GM04503 (cell line): ENCODE data around the gene ANTXR2.

ENCODE experiments used
- DNase-seq: peaks from one replicate; pipeline ENCODE4 v3.0.0-alpha.2; 2012; ENCODE audit warnings: low read depth

The ANTXR2 gene

DNA sequence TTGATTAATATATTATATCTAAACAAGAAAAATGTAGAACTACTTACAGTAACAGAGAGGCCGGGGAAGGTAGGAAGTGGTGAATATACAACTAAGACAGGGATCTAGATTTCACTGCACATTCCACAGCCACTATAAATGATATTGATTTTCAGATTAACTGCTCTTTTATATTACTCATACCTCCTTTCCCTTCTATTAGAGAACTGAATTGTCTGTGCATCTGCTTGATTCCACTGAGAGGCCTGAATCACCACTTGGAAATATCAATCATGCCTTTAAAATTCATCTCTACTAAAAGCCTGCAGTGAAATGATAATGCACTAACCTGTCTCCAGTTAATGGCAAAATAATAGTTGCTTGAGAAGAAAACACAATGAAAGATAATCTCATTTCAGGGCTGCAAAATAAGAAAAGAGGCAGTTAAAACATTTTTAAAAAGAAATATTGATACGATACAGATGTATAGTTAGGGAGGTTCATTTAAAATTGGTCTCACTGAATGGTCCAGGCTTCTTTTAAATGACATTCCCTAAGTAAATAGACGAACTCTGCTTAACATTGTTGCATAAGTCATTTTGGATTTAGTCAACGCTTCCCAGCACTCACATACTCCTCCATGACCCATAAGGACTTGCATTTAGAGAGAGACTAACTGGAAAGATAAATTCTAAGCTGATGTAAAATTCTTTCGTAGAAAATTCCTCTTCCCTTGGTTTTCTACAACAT is 3.8 kb downstream of the ANTXR2 start:
- DNase-seq: no peak

DNA sequence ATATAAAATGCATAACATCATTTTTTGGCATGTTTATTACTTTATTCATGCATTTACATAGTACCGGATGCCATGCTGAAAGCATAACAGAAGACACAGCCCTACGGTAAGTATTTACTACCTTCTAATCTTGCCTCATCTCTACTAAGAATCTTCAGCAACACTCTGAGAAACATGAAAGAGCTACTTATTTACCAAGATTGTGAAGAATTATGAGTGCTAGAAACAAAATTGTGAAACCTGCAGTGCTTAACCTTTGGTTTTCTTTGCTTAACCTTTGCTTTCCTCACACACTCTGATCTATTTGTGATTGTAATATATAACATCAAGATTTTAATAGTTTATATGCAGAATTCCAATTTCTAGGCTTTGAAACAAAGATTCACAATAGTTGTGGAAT is 7.4 kb downstream of the ANTXR2 start:
- DNase-seq: no peak

DNA sequence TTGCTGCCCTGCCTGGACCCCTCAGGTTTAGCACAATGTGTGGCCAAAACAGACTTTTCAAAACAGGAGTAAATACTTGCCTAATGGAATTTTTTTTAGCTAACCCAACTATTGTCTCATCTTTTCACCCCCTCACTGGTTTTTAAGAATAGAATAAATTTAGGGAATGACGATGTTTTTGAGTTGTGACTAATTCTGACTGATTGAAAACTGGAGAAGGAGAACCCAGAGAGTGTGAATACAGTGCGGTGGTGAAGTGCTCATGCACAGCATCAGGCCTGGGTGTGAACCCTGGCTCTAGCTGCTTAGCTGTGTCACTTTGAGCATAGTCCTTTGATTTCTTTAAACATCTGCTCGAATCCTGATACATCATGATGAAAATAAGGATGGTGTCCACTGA is 10.5 kb downstream of the ANTXR2 start:
- DNase-seq: no peak

DNA sequence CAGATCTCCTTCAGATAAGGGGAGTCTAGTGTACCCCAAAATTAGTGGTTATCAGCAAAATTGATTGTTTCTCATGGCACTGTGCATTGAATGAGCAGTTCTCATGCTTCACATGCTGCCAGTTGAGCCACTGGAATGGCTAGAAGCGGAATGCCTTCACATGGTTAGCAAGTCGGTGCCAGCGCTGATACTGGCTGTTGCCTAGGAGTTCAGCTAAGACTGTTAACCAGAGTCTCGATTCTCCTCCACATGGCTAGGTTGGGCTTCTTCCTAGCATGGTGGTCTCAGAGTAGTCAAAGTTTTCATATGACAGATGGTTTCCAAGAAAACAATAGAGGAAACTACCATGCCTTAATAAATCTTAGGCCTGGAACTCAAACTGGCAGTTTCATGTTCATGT is 12.2 kb downstream of the ANTXR2 start:
- DNase-seq: no peak

DNA sequence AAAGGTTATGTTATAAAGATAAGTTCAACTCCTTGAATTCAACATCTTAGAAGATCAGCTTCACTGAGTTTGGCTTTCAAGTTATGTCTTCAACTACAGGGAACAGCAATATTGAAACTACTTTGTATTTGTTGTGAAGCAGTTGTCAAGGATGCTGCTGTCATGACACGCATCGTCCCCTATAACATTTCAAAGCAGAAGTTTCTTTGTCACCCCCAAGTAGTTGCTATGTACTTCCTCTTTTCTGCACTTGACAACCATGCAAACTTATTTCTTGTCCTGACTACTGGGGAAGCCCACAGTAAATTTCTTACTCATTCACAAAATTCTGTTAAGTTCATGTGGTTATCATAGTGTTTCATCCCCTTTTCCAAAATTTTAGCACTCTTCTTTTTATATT is 14.3 kb downstream of the ANTXR2 start:
- no peak for DNase-seq

DNA sequence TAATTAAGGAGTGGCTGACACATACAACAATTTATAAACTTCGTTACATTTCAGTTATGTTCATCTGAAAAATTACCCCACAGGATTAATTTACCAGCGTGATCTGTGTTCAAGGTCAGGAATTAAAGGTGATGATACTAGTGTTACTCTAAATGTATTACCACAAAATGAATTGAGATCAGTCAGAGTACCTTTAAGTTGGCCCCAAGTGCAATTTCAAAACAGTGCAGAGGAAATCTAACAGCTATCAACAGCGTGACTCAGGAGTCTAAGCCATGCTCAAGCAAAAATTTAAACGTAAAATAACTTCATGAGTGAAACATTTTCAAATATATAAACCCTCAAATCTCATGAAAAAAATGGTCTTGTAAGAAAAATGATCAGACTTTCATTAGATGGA is 18.7 kb downstream of the ANTXR2 start:
- DNase-seq: no peak

DNA sequence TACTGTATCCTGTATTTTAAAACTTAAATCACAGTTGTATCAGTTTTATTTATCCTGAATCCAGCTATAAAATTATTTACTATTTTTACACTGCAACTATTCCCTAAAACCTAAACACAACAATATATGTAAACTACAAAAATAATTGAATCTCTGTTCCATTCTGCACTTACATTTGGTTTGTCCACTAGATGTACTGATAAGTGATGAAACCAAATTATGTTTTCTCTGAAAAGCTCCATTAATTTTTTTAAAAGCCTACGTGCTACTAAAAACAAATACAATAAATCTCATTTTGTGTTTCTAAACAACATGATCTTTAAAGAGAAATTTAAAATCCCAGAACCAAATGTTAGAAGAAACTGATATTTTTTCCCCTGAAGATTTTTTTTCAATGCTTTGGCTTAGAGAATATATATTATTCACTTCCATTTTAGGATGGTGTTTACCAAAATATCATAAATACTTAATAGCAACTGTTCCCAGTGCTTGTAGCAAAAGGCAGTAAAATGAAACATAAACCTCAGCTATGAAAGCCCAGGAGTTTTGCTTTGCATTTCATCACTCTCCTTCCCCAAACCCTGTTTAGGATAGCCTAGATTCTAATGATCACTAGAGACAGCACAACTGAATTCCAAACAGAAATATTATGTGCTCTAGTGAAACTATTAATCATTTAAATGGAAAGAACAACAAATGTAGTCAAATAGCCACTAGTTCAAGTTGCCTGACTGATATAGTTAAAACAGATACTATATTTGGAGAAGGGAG is 19.7 kb downstream of the ANTXR2 start:
- DNase-seq: no peak

DNA sequence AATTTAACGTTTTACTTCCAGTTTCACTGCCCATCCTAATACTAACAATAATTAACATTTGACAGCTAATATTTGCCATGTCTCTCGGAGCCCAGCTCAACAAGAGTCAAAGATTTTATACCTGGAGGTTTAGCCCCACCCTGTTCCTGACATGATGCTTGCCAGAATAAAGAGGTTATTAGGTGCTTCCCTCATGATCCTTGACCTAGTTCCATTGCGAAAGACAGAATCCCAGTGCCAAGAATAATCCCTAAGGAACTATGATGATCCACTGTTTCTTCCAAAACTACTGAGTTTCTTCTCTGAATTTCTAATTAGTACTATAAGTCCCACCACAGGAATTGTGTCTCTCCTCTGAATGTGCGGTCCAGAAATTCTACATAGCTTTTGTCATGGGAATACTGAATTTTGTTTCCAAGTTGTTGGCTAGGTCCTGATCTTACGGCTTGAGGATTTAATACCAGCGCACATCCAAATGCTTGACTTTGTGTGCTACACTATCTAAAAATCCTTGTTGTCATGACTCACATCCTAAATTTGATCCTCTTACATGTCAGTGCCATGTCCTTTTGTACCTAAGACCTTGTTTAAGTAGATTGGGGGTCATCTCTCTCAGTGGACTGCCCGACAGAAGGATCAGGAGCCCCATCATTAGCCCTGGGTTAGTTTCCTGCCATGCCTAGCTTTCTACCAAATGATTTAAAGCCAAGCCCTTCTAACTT is 23.1 kb downstream of the ANTXR2 start:
- DNase-seq: no peak

DNA sequence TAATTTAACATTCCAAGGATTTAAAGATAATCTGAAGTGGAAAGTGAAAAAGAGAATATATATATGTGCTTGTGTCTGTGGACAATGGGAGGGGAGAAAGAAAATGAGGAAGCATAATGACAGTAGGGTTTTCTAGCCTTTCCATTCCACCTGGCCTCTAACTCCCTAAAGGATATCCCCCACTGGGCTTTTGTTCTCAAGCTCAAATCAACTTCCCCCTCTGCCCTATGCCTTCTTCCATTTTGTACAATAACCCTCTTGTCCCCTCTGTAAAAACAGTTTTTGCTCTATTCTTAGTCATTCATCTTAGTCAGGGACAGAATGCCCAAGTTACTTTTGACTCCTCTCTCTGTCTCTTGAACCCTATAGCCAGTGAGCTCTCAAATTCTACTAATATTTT is 23.6 kb downstream of the ANTXR2 start:
- DNase-seq: no peak

DNA sequence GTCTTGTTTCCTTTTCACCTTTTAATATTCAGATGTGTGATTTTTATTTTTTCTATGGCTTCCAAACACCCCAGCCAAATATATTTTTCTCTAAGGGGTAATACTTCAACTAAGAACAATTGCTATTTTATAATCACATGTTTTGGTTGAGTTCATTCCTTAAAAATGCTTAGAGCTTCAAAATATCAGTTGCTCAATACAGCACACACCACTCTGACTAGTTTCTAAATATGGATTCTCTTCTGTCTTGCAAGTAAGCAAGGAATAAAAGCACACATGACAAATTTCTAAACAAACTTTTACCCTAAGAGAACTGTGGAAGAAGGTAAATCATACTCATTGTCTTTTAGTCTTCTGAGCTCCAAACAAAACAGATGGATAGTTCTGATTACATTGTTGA is 27.2 kb downstream of the ANTXR2 start:
- DNase-seq: peak; percentile 52

DNA sequence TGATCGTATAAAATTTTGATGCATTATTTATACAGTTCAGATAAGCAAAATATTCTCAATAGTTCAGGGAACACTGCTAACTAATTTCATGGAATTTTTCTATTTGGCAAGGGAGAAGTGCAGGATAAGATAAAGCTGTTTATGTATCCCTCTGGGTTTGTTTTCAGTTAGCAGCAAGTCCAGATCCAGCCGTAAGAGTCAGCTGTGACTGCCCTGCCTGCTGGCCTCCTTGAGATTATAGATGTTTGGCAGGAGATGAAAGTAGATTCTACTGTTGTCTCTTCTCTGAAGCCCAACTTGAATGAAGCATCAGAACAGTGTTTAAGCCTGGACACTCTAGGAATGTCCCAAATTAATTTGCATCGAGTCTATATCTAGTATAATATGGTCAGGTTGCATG is 29.5 kb downstream of the ANTXR2 start:
- DNase-seq: no peak

DNA sequence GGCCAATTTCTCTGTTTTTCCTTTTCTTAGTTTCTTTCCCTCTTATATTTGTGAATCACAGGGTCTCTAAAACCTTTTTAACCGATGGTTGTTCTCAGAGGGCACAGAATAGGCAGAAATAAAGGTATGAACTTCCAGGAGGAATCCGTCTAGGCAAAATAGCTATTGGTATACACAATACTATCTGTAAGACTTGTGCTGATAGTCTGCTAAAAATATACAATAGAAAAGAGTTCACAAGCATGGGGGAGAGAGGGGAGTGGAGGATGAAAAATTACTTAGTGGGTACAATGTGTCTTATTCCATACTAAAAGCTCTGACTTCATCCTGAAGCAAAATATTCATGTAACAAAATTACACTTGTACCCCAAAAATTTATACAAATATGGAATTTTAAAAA is 30.2 kb downstream of the ANTXR2 start:
- DNase-seq: no peak

DNA sequence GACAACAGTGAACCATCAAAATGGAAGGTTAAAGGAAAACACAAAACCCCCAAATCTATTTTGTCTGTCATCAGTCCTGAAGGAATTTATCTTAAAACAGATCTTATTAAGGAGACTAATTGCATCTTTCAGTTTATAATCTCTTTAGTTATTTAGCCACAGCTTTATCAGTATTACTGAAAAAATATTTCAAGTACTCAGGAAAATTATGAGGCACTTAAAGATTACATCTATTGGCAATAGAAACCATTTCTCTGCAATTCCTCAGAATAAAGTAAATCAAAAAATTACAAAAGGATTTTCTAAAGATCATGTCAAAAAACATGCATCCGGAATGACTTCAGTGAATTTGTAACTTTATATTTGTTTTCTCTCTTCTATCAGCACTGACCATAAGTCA is 35.2 kb downstream of the ANTXR2 start:
- DNase-seq: no peak

DNA sequence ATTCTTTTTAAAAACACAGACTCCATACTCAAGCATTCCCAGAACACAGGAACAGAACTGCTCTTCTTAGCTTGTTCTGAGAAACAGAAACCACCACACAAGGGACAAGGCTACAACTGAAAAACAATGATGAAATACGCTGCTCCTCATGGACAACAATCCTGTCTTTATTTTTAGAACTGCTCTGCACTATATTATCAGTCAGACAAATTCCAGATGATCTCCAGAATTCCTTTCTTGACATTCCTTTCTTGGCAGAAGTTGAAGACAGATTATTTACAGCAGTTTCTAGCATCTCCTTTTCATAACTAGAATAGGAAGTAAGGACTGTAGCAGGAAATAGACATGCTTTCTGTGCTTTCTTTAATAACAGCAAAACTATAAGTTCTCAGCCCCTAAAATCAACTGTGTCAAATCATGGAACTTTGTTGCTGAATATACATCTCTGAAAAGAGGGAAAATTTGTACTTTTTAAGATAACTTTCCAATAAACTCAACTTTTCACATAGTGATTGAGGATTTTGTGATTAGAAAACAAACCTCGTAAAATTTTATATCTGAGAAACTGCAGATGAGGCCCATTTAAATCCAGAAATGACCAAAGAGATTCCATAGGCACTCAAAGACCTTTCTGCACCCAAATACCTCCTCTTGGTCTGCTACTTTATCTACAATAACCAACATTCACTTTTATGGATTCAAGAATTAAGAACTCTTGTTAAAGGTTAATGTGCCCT is 35.9 kb downstream of the ANTXR2 start:
- peak; percentile 76 for DNase-seq

DNA sequence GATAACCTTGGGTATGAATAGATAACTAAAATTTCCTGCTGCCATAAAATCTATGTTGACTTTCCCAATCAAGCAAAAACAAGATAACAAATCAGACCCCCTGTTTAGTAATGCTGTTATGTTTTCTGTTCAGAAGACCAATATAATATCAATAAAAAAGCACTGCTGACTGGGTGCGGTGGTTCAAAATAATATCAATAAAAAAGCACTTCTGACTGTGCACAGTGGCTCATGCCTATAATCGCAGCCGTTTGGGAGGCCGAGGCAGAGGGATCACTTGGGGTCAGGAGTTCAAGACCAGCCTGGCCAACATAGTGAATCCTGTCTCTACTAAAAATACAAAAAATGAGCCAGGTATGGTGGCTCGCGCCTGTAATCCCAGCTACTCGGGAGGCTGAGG is 36.7 kb downstream of the ANTXR2 start:
- no peak for DNase-seq

DNA sequence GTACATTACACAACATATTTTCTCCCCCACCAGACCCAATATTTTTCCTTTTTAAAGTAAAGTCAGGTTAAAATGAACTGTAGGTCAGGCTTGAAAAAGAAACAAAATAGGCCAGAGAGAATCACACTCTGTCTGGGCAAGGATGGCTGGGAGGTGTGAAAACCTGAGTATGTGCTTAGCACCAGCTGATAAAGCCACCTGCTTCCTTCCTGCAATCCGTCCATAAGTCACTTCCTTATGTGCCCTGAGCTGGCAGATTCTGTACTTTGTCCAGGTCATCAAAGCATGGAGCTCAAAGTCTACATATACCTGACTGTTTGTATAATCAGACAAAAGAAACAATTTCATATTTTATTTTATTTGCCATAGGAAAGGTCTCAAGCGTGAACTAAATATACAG is 37.7 kb downstream of the ANTXR2 start:
- DNase-seq: no peak

DNA sequence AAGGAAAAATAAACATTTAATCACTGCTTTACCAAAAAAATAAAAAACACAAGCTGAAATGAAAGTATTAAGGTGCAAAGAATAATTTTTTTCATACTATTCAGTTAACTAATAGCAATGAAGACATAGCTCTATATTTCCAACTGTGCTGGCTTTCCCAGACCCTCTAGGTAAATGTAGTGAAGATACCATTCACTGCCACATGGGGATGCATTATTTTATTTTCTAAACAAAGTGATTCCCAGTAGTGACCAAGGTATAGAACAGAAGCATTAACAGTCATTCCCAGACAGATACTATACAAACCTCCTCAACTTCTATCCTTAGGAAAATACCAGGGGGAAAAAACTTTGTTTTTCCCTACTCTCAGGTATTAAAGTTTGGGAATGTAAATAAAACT is 39.4 kb downstream of the ANTXR2 start:
- no peak for DNase-seq

DNA sequence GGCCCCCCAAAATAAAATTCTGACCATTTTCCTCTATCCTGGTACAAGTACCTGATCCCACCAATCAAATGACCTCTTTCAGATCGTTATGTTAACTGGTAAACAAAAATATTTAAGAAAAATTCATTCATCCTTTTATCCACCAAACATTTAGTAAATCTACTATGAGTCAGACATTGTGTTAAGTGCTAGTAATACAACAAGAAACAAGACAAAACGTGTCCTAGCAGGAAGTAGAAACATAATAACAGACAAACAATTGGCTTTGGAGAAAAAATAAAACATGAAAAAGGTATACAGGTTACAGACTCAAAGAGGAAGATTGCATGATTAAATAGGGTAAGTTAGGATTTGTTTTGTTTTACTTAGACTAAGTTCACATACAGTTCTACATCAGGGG is 43.7 kb downstream of the ANTXR2 start:
- DNase-seq: no peak

DNA sequence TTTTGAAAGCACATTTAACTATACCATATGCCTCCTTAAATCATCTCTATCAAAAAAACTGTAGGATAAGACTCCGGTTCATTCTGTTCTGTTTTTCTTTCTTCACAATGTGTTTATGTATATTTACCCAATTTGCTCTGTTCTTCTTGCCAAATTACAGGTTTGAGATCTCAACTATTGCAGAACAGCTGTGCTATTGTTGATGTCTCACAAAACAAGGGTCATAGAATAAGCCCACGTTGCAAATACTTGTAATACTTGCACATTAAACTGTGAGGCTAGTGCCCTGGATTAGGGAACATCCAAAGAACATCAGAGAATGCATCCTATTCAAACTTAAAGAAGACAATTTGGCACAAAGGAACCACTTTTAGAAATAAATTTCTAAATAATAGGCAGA is 45.4 kb downstream of the ANTXR2 start:
- DNase-seq: no peak

DNA sequence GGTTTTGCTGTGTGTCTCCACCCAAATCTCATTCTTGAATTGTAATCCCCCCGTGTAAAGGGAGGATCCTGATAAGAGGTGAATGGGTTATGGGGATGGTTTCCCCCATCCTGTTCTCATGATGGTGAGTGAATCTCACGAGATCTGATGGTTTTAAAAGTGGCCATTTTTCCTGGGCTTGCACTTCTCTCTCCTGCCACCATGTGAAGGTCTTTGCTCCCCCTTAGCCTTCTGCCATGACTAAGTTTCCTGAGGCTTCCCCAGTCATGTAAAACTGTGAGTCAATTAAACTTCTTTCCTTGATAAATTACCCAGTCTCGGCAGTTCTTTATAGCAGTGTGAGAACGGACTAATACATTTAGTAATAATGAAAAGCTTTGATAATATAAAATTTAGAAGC is 46.9 kb downstream of the ANTXR2 start:
- DNase-seq: no peak

DNA sequence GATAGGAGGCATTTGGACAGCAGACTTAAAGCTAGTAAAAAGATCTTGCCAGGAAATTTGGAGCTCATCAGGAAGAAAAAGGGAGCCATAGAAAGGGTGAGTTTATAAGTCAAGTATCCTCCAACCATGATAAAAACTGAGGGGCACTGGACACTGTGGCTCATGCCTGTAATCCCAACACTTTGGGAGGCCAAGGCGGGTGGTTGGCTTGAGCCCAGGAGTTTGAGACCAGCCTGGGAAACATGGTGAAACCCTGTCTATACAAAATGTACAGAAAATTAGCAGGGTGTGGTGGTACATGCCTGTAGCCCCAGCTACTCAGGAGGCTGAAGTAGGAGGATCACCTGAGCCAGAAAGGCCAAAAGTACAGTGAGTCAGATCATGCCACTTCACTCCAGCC is 48.7 kb downstream of the ANTXR2 start:
- no peak for DNase-seq

DNA sequence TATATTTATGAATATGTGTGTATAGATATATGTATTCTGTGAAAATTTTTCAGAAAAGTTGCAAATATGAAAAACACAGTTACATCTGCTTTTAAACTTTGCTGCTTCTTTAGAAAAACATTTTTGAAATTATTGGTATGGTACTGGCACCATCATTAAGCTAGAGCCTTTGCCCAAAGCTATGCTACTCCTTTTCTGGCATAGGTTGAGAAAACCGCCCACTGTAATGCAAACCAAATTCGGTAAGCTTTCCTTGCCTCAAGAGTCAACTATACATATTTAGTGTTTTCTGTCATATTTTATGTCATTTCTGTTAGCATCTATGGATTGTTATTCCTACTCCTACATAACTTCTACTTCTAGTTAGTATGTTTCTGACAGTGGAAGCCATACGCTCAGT is 50.7 kb downstream of the ANTXR2 start:
- no peak for DNase-seq
